Ovary (tissue), 10 donors: ENCODE data around the gene ODC1. TPM values are rescaled to one million over a fixed set of nuclear protein-coding genes. Genes with fewer than 3 reads are reported as not detected.
A peak's percentile ranks its signal among the peaks of the same experiment; 100 is the strongest.

ENCODE experiments used
- DNase-seq, 5 donors: peaks; one replicate each; pipeline ENCODE4 v3.0.0-alpha.2; 2019 to 2020
- H3K27ac ChIP-seq, 2 donors: fragments of 200-600 bp; one replicate each; pipeline versions ENCODE4 v1.5.1 to v1.8.0; 2019 to 2022
- H3K27me3 ChIP-seq: fragments of 200-600 bp; one replicate; pipeline ENCODE4 v1.8.0; 2022
- H3K36me3 ChIP-seq: fragments of 200-600 bp; sonication (generic); one replicate; pipeline ENCODE4 v1.5.1; 2019
- H3K4me1 ChIP-seq: one replicate; pipeline ENCODE4 v1.8.1; 2013; ENCODE audit warnings: mild to moderate bottlenecking, moderate library complexity; ENCODE audit not compliant: insufficient read depth
- H3K4me3 ChIP-seq: fragments of 200-600 bp; sonication (generic); one replicate; pipeline ENCODE4 v1.5.1; 2017
- H3K9me3 ChIP-seq, 2 donors: fragments of 200-600 bp in 1 of 2; sonication (generic) in 1 of 2; one replicate each; pipeline versions ENCODE4 v1.5.1 to v1.8.1; 2013 to 2019; ENCODE audit warnings: mild to moderate bottlenecking in 1 of 2, moderate library complexity in 1 of 2
- EP300 ChIP-seq: sonication (generic); formaldehyde crosslinking; IDR thresholded peaks from one replicate; pipeline ENCODE4 v1.6.1; 2017; ENCODE audit warnings: antibody characterized with exemption
- POLR2A ChIP-seq: fragments of 450-650 bp; IDR thresholded peaks from one replicate; pipeline ENCODE4 v1.6.1; 2017; ENCODE audit warnings: antibody characterized with exemption, mild to moderate bottlenecking, moderate library complexity
- WGBS, 3 donors: extraction: QIAGEN DNeasy Blood & Tissue Kit in 1 of 3; methylation state at CpG; one replicate each; pipeline versions ENCODE4 v1.1.5 to v1.1.7; 2013 to 2017; 5-methylcytosine and 5-hydroxymethylcytosine counted together
- intact Hi-C, 4 donors: fragments of 100-400 bp; cut with DNase I; formaldehyde crosslinking; loops; one replicate each; pipeline versions ENCODE4 v1.11.0 to v1.15.1; 2022 to 2023
- long read RNA-seq, 3 donors: library from polyadenylated mRNA in 2 of 3; unstranded in 2 of 3; transcript quantifications; one replicate each; pipeline ENCODE4 v2.0.0 and lab custom pipeline, GENCODE V29; 2021 to 2026
- polyA plus RNA-seq, 2 donors: library from polyadenylated mRNA; stranded (reverse); fragments of 200-250 nt in 1 of 2; fragments of 350-450 nt in 1 of 2; fragmentation: Illumina TruSeq in 1 of 2; extraction: RNeasy Lipid Tissue Mini Kit (QIAGEN cat#74804) in 1 of 2; gene quantifications; one replicate each; pipeline ENCODE4 v1.2.3, GENCODE V29; 2013 to 2014
- total RNA-seq, 7 donors: library from RNA; depleted of rRNA in 2 of 7; stranded (reverse); fragments of >200 nt in 2 of 7; fragmentation: NEBNext Ultra II Directional in 3 of 7; extraction: Animal tissue kit (Norgen Biotek cat#: 25700) in 3 of 7; gene quantifications; one replicate each; pipeline versions ENCODE4 v1.1.0 to v1.2.4, GENCODE V29; 2016 to 2023
- TF ChIP-seq, protein P1 (sequence below), 3 donors: fragments of 450-650 bp in 2 of 3; fragments of 200-600 bp in 1 of 3; IDR thresholded peaks; one replicate each; pipeline versions ENCODE4 v1.5.1 to v1.8.0; 2016 to 2022; ENCODE audit warnings: antibody characterized with exemption in 3 of 3, mild to moderate bottlenecking in 1 of 3
- donor health status: DM: no; HTN: no; CAD: no; lungs with moderate emphysema.
- donor health status: DM: no; HTN: no; CAD: no.
- donor health status: Bipolar disorder and iron deficiency.
- donor health status: DM: yes; HTN: yes; CAD: no.
- donor health status: DM: no; HTN: no; CAD: no.
- donor health status: DM: yes; HTN: yes; CAD: no.

ODC1 gene
- total RNA-seq (100 to 1,000 TPM in 1 of 7 donors, 10 to 100 TPM in 6; 43.2 to 160 (median 55.7) TPM), polyA plus RNA-seq (100 to 1,000 TPM in 1 of 2 donors, 10 to 100 TPM in 1; 29.1 to 101 TPM)
- long read RNA-seq, donor 1, transcript ODC1-201 (12 exons, 2,653 nt) = major isoform, 7 of 21 reads
- long read RNA-seq, donor 1, partial matches to known transcripts = 14 of 21 reads
- long read RNA-seq, donor 1, other reads (novel, unspliced or antisense) = 0 of 21 reads
- long read RNA-seq, donor 2, transcript ODC1-201 (12 exons, 2,653 nt) = major isoform, 38 of 117 reads
- long read RNA-seq, donor 2, partial matches to known transcripts = 78 of 117 reads
- long read RNA-seq, donor 2, other reads (novel, unspliced or antisense) = 0 of 117 reads
- long read RNA-seq, donor 3, transcript ODC1-201 (12 exons, 2,653 nt) = major isoform, 169 of 185 reads
- long read RNA-seq, donor 3, partial matches to known transcripts = 4 of 185 reads
- long read RNA-seq, donor 3, other reads (novel, unspliced or antisense) = 12 of 185 reads

- intact Hi-C loops = no loop called here
- TF ChIP-seq POLR2A (peak; percentile 68), EP300 (no peak)
- TF ChIP-seq, protein P1, sequence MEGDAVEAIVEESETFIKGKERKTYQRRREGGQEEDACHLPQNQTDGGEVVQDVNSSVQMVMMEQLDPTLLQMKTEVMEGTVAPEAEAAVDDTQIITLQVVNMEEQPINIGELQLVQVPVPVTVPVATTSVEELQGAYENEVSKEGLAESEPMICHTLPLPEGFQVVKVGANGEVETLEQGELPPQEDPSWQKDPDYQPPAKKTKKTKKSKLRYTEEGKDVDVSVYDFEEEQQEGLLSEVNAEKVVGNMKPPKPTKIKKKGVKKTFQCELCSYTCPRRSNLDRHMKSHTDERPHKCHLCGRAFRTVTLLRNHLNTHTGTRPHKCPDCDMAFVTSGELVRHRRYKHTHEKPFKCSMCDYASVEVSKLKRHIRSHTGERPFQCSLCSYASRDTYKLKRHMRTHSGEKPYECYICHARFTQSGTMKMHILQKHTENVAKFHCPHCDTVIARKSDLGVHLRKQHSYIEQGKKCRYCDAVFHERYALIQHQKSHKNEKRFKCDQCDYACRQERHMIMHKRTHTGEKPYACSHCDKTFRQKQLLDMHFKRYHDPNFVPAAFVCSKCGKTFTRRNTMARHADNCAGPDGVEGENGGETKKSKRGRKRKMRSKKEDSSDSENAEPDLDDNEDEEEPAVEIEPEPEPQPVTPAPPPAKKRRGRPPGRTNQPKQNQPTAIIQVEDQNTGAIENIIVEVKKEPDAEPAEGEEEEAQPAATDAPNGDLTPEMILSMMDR (IDR thresholded peaks at IDR 0.05) = peak in 1 of 3 donors; percentile 36
- DNase-seq = peak; percentile 95 to 98 (median 96)
- Histone ChIP-seq H3K4me1 (no peaks in the 10 kb centered on the region), H3K9me3 (no peaks in the 10 kb centered on the region), H3K27me3 (no peaks in the 10 kb centered on the region), H3K27ac (peak within 1 kb of the TSS; percentile 97 to 99), H3K36me3 (no peaks in the 10 kb centered on the region), H3K4me3 (peak within 1 kb of the TSS; percentile 62)
- WGBS, 3 donors = 0 to 1% (median 1%) methylated on average over 76 to 99 of the region's 99 CpGs
These were observed at the start of gene ODC1 for GRCh38 chr2:10447895-10448575. Gene ODC1, minus strand, starts transcription at chr2:10448327. Its CDS starts 3,295 bp downstream, at chr2:10445032.

GRCh38 chr2:10497797-10498251 lies 49.7 kb upstream of the ODC1 start:
- Histone ChIP-seq H3K4me3 (no peak overlapping the region), H3K9me3 (no peaks in the 10 kb centered on the region), H3K27me3 (no peaks in the 10 kb centered on the region), H3K27ac (no peak overlapping the region), H3K36me3 (no peaks in the 10 kb centered on the region), H3K4me1 (no peaks in the 10 kb centered on the region)
- no peak for DNase-seq
- intact Hi-C loops = no loop called here
- TF ChIP-seq EP300 = no peak
- no peak for TF ChIP-seq POLR2A
- TF ChIP-seq, protein P1 (IDR thresholded peaks at IDR 0.05) = no peak
- 33 to 52% (median 33%) methylated on average over 24 of the region's 24 CpGs for WGBS, 3 donors

- TF ChIP-seq EP300 (no peak), POLR2A (no peak)
- TF ChIP-seq, protein P1 (IDR thresholded peaks at IDR 0.05) = no peak
- intact Hi-C loops = no loop called here
- H3K36me3 ChIP-seq = no peaks in the 10 kb centered on the region
- 63 to 68% (median 66%) methylated on average over 7 of the region's 7 CpGs for WGBS, 3 donors
- H3K27ac ChIP-seq = no peak overlapping the region
- no peak for DNase-seq
- H3K4me3 ChIP-seq = no peak overlapping the region
- no peaks in the 10 kb centered on the region for H3K27me3 ChIP-seq
- no peaks in the 10 kb centered on the region for H3K4me1 ChIP-seq
- H3K9me3 ChIP-seq = no peaks in the 10 kb centered on the region
These were observed 47.8 kb upstream of the ODC1 start for GRCh38 chr2:10495988-10496313.

- TF ChIP-seq POLR2A (no peak), EP300 (no peak)
- TF ChIP-seq, protein P1 (IDR thresholded peaks at IDR 0.05) = no peak
- Histone ChIP-seq H3K4me1 (no peaks in the 10 kb centered on the region), H3K9me3 (no peaks in the 10 kb centered on the region), H3K27ac (no peak overlapping the region), H3K27me3 (no peaks in the 10 kb centered on the region), H3K4me3 (no peak overlapping the region), H3K36me3 (no peaks in the 10 kb centered on the region)
- intact Hi-C loops = no loop called here
- WGBS, 3 donors = 58 to 65% (median 58%) methylated on average over 24 of the region's 24 CpGs
- DNase-seq = no peak
These were observed 47.3 kb upstream of the ODC1 start for GRCh38 chr2:10495311-10495987.
